GM12892 (cell line): Measurements from ENCODE around the gene KDR.

Experiments used
- POLR2A ChIP-seq: IDR thresholded peaks from 2 replicates; pipeline ENCODE4 v1.6.1; 2011; ENCODE audit warnings: low read depth, low read length, control low read depth
- POLR2AphosphoS5 ChIP-seq: IDR thresholded peaks from 2 replicates; pipeline ENCODE4 v1.6.1; 2011; ENCODE audit warnings: low read depth, low read length, control low read depth
- TAF1 ChIP-seq: IDR thresholded peaks from 2 replicates; pipeline ENCODE4 v1.6.1; 2011; ENCODE audit warnings: low read depth, mild to moderate bottlenecking, control low read depth, low read length, borderline replicate concordance

DNA sequence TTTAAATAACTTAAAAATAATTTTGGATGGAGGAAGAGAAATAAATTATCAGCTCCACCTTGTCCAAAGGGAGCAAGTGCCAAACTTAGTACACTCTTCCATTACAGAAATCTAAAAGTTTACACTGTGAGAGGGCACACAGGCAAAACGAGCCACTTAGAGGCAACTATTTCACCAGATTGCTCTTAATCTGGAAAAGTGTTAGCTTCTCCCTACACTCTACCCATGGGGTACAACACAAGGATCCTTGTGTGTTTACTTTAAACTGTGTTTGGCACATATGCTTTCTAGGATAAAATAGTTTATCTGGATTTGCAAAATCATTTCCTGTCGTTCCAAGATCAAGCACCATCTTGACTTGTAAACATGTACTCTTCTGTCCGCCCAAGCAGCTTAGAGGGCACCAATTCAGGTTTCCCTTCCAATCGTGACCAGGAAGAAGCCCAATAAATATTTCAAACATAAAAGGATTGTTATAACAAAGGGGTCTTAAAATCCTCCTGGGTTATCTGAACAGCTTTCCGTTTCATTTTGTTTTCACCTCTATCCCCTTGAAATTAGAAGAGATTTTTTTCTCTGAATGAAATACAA is 29.0 kb upstream of the KDR start:
- TF ChIP-seq TAF1 (no peak), POLR2A (no peak), POLR2AphosphoS5 (no peak)
